Common myeloid progenitor, CD34-positive (primary cell): Measurements from ENCODE around the gene DDO.

Experiments used
- CTCF ChIA-PET: fragments of 350-600 bp; sonication (Branson Sonifier 250); formaldehyde crosslinking; loops from one replicate; lab custom pipeline; 2021; ENCODE audit warnings: antibody characterized with exemption; lab: Charles Lee
- POLR2A ChIA-PET: fragments of 350-600 bp; sonication (Branson Sonifier 250); formaldehyde crosslinking; loops from one replicate; lab custom pipeline; 2021; ENCODE audit warnings: antibody characterized with exemption; lab: Charles Lee
- DNase-seq, 3 donors: peaks; one replicate each; pipeline versions ENCODE4 v3.0.0 to v3.0.0-alpha.2; 2013
- H3K27ac ChIP-seq, 2 experiments: 1 replicate in 1 of 2; 2 replicates in 1 of 2; pipeline ENCODE4 v1.7.0; 2013; ENCODE audit warnings: inconsistent platforms in 2 of 2, low read length in 2 of 2, mild to moderate bottlenecking in 2 of 2, low read depth in 1 of 2, moderate library complexity in 1 of 2; ENCODE audit not compliant: severe bottlenecking in 2 of 2, insufficient read depth in 1 of 2, poor library complexity in 1 of 2
- H3K27me3 ChIP-seq, 5 experiments: replicated peaks in 2 of 5; 1 replicate in 3 of 5; 2 replicates in 2 of 5; pipeline versions ENCODE4 v1.6.1 to v1.7.0; 2013; ENCODE audit warnings: low read length in 4 of 5, mild to moderate bottlenecking in 2 of 5, moderate library complexity in 2 of 5, inconsistent platforms in 1 of 5; ENCODE audit not compliant: insufficient read depth in 5 of 5, control insufficient read depth in 4 of 5
- H3K36me3 ChIP-seq, 4 experiments: 1 replicate in 2 of 4; 2 replicates in 2 of 4; pipeline versions ENCODE4 v1.6.1 to v1.7.0; 2013; ENCODE audit warnings: low read length in 3 of 4, control low read depth in 1 of 4, mild to moderate bottlenecking in 1 of 4; ENCODE audit not compliant: control insufficient read depth in 4 of 4, insufficient read depth in 4 of 4
- H3K4me1 ChIP-seq, 4 experiments: 1 replicate in 3 of 4; 2 replicates in 1 of 4; pipeline versions ENCODE4 v1.6.1 to v1.7.1; 2013; ENCODE audit warnings: low read length in 3 of 4, mild to moderate bottlenecking in 3 of 4, control low read depth in 1 of 4, inconsistent platforms in 1 of 4, moderate library complexity in 1 of 4; ENCODE audit not compliant: control insufficient read depth in 4 of 4, insufficient read depth in 4 of 4; ENCODE audit errors: control extremely low read depth in 1 of 4
- H3K4me3 ChIP-seq, 7 experiments: 1 replicate in 4 of 7; 2 replicates in 3 of 7; pipeline versions ENCODE4 v1.5.1 to v1.7.0; 2013; ENCODE audit warnings: mild to moderate bottlenecking in 7 of 7, low read length in 6 of 7, moderate library complexity in 6 of 7, inconsistent platforms in 2 of 7, low read depth in 2 of 7, control low read depth in 1 of 7; ENCODE audit not compliant: insufficient read depth in 4 of 7, control insufficient read depth in 1 of 7; ENCODE audit errors: extremely low read depth in 1 of 7
- H3K9me3 ChIP-seq, 5 experiments: 1 replicate in 4 of 5; 2 replicates in 1 of 5; pipeline versions ENCODE4 v1.6.1 to v1.7.1; 2013; ENCODE audit warnings: low read length in 4 of 5, mild to moderate bottlenecking in 2 of 5, inconsistent platforms in 1 of 5, low read depth in 1 of 5, moderate library complexity in 1 of 5; ENCODE audit not compliant: control insufficient read depth in 4 of 5, insufficient read depth in 2 of 5; ENCODE audit errors: control extremely low read depth in 1 of 5
- WGBS: methylation state at CpG from one replicate; pipeline ENCODE4 v1.1.5; 2013; ENCODE audit not compliant: insufficient coverage; 5-methylcytosine and 5-hydroxymethylcytosine counted together

Gene DDO

GRCh38 chr6:110421749-110422443 is 6.5 kb upstream of the DDO start:
- peak; percentile 82 to 96 (median 95) for DNase-seq
- H3K4me1 ChIP-seq = peaks cover 12 to 52% (median 29%) of the 10 kb centered on the region in 4 experiments
- H3K9me3 ChIP-seq = peaks cover 0 to 10% (median 0%) of the 10 kb centered on the region in 5 experiments
- 4% methylated on average over 3 of the region's 4 CpGs for WGBS
- ChIA-PET POLR2A (no interaction called here), CTCF (interaction anchor here (1.4 kb wide), 1 partner anchor 40 kb away, joined by 4 read pairs; no protein-coding TSS in a partner anchor)
- no peaks in the 10 kb centered on the region for H3K27me3 ChIP-seq
- no peak overlapping the region for H3K27ac ChIP-seq
- peaks cover 0 to 5% (median under 1%) of the 10 kb centered on the region in 4 experiments for H3K36me3 ChIP-seq
- peak overlapping the region in 1 of 7 experiments; percentile 46 for H3K4me3 ChIP-seq

GRCh38 chr6:110419028-110419739 is 3.8 kb upstream of the DDO start:
- Histone ChIP-seq H3K4me3 (no peak overlapping the region), H3K9me3 (peaks cover 0 to 10% (median 0%) of the 10 kb centered on the region in 5 experiments), H3K36me3 (no peaks in the 10 kb centered on the region), H3K4me1 (peaks cover 12 to 71% (median 40%) of the 10 kb centered on the region in 4 experiments), H3K27ac (no peak overlapping the region), H3K27me3 (no peaks in the 10 kb centered on the region)
- DNase-seq = no peak
- POLR2A ChIA-PET = no interaction called here
- WGBS = 92% methylated on average over 6 of the region's 6 CpGs
- CTCF ChIA-PET = no interaction called here

- H3K9me3 ChIP-seq = peaks cover 0 to 10% (median 0%) of the 10 kb centered on the region in 5 experiments
- no peak for DNase-seq
- H3K27me3 ChIP-seq = no peaks in the 10 kb centered on the region
- ChIA-PET CTCF (no interaction called here), POLR2A (no interaction called here)
- H3K36me3 ChIP-seq = no peaks in the 10 kb centered on the region
- peaks cover 10 to 65% (median 36%) of the 10 kb centered on the region in 4 experiments for H3K4me1 ChIP-seq
- H3K27ac ChIP-seq = no peak overlapping the region
- WGBS = 100% methylated on average over 2 of the region's 3 CpGs
- no peak overlapping the region for H3K4me3 ChIP-seq
Observed at GRCh38 chr6:110418594-110418993, 3.2 kb upstream of the DDO start.

- no peak overlapping the region for H3K27ac ChIP-seq
- peak overlapping the region in 2 of 7 experiments; percentile 53 to 83 for H3K4me3 ChIP-seq
- H3K9me3 ChIP-seq = no peaks in the 10 kb centered on the region
- 83% methylated on average over 2 of the region's 4 CpGs for WGBS
- H3K4me1 ChIP-seq = peaks cover 0 to 32% (median 18%) of the 10 kb centered on the region in 4 experiments
- no peak for DNase-seq
- peaks cover 0 to 10% (median 0%) of the 10 kb centered on the region in 4 experiments for H3K36me3 ChIP-seq
- POLR2A ChIA-PET = interaction anchor here (0.6 kb wide), 1 partner anchor 951 kb away, joined by 5 read pairs; no protein-coding TSS in a partner anchor
- no peaks in the 10 kb centered on the region for H3K27me3 ChIP-seq
- CTCF ChIA-PET = interaction anchor here (1.1 to 1.7 kb wide), 2 partner anchors 12 to 25 kb away, joined by 5 to 6 read pairs; no protein-coding TSS in a partner anchor
Observed at GRCh38 chr6:110414669-110415068, 706 bp downstream of the DDO start.

GRCh38 chr6:110412360-110412759 is 3.0 kb downstream of the DDO start:
- H3K27ac ChIP-seq = no peak overlapping the region
- no peaks in the 10 kb centered on the region for H3K9me3 ChIP-seq
- DNase-seq = no peak
- ChIA-PET CTCF (no interaction called here), POLR2A (no interaction called here)
- H3K4me3 ChIP-seq = no peak overlapping the region
- peaks cover 0 to 18% (median 0%) of the 10 kb centered on the region in 4 experiments for H3K36me3 ChIP-seq
- H3K27me3 ChIP-seq = no peaks in the 10 kb centered on the region
- H3K4me1 ChIP-seq = peaks cover 0 to 22% (median 12%) of the 10 kb centered on the region in 4 experiments
- 95% methylated on average over 8 of the region's 8 CpGs for WGBS

GRCh38 chr6:110410511-110410910 is 4.9 kb downstream of the DDO start:
- peaks cover 0 to 20% (median 0%) of the 10 kb centered on the region in 4 experiments for H3K36me3 ChIP-seq
- 40% methylated on average over 1 of the region's 4 CpGs for WGBS
- H3K27me3 ChIP-seq = no peaks in the 10 kb centered on the region
- DNase-seq = no peak
- ChIA-PET CTCF (interaction anchor here (1.9 kb wide), 1 partner anchor 21 kb away, joined by 4 read pairs; no protein-coding TSS in a partner anchor), POLR2A (no interaction called here)
- H3K27ac ChIP-seq = no peak overlapping the region
- peaks cover 0 to 14% (median 8%) of the 10 kb centered on the region in 4 experiments for H3K4me1 ChIP-seq
- H3K9me3 ChIP-seq = no peaks in the 10 kb centered on the region
- no peak overlapping the region for H3K4me3 ChIP-seq
